Ramos (cell line): Measurements from ENCODE around the gene IMP3.
"Not testable (repeated sequence)": the region's sequence is repeated elsewhere in the genome, so short reads cannot be mapped to it uniquely, and the experiment has no call there.

ENCODE experiments used
- in situ Hi-C: fragments of 300-500 bp; cut with MboI; formaldehyde crosslinking; loops from one replicate; pipeline ENCODE4 v1.14.3; 2022; ENCODE audit warnings: low sequenced_read_pairs; ENCODE audit not compliant: unreplicated experiment

Gene IMP3

DNA sequence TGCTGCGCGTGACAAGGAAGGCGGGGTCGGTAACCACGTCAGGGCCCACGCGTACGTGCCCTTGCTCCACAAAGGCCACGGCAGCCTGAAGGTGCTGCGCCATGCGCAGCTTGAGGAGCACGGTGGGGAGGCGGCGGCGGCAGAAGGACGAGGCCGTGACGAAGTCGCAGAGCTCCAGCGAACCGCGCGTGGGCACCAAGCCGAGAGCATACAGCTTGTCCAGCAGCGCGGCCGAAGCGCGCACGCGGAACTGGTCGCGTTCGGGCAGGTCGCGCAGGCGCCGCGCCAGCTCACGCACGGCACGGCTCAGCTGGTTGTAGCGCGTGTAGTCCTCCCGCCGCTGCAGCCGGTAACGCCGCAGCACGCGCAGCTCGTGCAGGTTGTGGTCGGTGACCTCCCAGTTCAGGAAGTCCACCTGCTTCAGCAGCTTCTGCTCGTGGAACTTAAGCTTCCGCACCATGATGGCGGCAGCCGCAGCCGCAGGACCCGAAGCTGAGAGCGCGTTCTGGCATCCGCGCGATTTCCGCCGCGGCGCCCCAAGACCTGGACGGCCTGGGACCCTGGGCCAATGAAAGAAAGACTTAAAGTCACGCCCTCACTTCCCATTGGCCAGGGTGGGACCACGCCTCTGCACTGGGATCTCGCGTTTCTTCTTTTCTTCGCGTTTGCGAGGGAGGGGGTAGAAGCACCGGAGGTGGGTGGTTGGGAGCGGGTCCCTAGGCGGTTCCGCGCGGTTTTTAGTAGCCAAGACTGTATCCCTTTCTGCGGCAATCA lies at the start of gene IMP3:
IMP3 (minus strand) TSS at position 516 of the 774 bp plus-strand sequence; CDS start at position 460, 56 bp downstream.
- in situ Hi-C loops = loop anchor here (25.0 kb wide), 1 partner anchor 278 kb away; the partner anchor contains the start of gene MAN2C1

DNA sequence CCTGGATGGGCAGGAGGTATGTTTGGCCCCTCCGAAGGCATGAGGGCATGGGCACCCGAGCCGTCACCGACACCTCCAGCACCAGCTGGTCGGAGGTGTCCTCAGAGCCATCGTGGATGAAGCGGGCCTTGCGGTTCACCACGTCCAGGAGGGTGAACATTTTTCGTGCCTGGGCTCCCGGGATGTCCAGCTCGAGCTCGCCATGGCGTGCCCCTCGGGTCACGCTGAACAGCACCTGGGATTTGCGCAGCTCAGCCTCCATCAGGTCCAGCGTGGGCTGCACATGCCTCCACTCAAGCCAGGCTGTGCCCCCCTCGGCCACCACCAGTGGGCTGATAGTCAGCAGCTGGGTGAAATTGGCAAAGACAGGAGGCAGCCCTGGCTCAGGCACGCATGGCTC lies 49.4 kb upstream of the IMP3 start:
- in situ Hi-C loops = not testable (repeated sequence)

- in situ Hi-C loops = no loop called here
Measured at GRCh38 chr15:75688831-75689230, 48.8 kb upstream of the IMP3 start.

- in situ Hi-C loops = no loop called here
Measured at GRCh38 chr15:75688278-75688557, 48.2 kb upstream of the IMP3 start.

DNA sequence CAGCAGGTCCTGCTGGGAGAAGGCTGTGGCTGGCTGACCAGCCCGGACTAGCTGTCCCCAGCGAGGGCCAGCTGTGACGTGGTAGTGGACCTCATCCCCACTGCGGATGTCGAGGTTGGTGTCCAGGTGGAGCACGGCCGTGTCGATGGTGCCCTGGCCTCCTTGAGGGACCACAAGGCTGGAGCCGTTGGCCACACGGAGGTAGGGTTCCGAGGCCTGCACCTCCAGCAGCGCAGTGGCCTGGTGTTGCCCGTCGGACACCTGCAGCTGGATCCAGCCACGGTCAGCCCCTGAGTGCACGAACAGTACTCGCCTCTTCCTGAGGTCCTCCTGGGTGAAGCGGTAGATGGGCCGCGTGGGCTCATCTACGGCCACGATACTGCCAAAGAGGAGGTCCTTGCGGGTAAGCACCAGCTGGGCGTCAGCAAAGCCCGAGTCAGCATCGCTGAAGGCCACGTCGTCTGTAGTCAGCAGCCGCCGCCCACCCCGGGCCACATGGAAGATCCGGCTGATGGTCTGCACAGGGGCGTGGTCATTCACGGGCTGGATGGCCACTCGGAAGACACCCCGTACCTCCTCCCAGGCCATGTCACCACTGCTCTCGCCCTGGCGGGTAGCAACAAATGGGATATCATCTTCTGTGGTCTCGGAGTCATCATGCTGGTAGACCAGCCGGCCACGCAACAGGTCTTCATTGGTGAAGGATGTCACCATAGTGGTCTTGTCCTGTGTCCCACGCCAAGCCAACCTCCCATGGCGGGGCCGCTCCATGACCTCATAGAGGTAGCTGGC lies 47.7 kb upstream of the IMP3 start:
- in situ Hi-C loops = no loop called here

DNA sequence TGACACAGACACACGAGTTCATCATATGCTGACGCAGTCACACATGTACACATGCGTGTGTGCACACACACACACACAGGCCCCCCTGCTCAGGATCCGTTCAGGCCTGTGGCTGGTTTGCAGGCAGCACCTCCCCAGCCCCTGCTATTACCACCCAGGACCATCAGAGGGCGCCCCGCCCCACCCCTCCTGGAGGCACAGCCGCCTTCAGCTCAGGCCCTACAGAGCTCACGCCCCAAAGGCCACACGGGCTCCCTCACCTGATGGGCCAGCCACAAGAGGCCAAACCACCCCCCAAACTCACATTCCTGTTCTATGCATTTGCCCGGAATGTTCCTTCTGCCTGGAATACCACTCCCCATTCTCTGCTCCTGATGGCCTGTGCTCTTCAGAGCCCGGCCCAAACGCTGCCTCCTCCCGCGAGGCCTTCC lies 46.2 kb upstream of the IMP3 start:
- in situ Hi-C loops = not testable (repeated sequence)

DNA sequence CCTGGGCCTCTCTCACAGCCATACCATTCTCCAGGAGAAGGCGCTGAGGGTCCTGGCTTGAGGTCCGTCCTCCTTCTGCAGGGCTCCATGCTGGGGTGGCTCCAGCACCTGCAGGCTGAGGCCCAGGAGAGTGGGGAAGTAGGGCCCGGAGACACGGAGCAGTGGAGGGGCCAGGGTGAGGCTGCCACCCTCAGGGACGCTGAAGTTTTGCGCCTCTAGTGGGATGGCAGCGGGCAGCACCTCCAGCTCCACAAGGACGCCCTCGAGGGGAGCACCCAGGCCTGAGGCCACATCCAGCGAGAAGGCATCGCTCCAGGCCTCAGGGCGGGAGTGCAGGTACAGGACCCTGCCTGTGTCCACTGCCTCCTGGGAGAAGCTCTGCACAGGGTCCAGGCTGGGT lies 45.2 kb upstream of the IMP3 start:
- in situ Hi-C loops = no loop called here

DNA sequence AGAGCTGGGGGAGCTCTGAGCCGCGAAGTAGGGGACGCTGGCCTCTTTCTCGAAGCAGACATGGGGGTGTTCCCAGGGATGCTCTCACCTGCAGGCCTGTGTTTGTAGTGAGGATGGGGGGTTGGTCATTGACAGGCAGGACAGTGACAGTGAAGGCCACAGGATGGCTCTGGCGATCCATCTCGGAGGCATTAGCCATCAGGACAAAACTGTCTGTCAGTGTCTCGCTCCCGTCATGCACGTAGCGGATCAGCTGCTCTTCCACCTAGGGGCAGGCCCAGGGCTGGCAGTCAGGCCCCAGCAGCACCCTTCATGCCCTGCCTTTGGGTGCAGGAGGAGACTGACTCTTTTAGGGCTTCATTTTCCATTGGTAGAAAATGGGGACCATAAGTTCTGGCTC lies 44.6 kb upstream of the IMP3 start:
- in situ Hi-C loops = no loop called here

DNA sequence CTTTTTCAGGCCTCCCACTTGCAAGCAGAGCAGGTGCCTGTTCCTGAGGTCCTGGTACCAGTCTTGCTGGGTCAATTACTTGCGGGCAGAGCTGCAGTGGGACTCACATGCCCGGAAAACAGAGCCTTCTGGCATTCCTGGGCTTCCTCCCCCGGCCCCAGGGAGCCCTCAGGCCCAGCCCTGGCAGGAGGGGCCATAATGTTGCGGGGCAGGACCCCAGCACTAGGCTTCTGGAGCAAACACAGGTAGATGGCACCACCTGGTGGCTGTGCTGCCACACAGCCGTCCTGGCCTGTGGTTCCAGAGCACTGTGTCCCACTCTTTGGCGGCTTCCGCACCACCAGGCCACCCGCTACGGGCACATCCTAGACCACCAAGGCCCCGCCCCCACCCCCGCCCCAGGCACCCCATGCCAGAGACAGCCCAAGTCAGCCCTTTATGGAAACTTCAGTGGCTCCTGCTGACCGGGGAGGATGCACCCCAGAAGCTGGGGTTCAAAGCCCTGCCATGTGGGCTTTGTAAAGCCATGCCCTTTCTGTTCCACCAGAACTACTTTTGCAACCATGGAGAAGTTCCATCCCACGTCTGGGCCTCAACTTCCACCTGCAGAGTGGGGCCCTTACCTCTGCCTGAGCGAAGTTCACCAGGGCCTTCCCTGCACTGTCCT lies 43.8 kb upstream of the IMP3 start:
- in situ Hi-C loops = not testable (repeated sequence)

DNA sequence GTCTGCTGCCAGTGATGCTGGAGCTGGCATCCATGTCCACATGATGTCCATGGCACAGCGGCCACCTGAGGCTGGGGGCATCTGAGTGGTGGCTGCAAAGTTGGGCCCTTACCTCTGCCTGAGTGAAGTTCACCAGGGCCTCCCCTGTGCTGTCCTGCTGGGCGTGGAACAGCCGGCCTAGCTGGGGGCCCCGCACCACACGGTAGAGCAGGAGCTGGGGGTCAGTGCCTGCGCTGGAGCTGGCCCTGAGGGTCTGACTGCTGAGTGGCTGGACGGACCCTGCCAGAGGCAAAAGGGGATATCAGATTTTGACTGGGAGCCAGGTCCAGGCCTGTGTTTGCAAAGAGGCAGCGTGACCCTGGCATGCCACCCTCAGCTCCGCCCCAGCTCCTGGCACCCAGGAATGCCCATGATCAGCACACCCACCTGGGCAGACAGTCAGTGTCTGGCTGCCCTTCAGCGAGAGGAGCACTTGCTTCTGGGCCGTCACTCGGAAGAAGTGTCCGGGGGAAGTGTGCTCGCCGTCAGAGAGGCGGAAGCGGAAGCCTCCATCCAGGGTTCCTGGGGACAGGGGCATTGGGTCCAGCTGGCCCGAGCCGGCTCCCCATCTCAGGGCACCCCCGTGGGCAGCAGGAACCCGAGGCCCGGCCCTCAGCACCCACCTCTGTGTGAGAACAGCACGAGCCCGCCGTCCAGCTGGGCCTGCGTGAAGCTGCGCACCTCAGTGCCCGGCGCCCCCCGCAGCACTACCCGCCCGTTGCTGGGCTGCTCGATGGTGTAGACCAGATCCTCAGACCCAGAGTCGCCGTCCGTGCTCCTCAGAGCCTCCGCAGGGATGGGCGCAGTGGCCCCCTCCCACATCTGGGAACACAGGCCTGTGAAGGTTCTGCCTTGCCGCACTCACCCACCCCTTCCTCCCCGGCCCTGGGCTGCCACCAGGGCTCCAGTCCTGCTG lies 42.4 kb upstream of the IMP3 start:
- in situ Hi-C loops = no loop called here

DNA sequence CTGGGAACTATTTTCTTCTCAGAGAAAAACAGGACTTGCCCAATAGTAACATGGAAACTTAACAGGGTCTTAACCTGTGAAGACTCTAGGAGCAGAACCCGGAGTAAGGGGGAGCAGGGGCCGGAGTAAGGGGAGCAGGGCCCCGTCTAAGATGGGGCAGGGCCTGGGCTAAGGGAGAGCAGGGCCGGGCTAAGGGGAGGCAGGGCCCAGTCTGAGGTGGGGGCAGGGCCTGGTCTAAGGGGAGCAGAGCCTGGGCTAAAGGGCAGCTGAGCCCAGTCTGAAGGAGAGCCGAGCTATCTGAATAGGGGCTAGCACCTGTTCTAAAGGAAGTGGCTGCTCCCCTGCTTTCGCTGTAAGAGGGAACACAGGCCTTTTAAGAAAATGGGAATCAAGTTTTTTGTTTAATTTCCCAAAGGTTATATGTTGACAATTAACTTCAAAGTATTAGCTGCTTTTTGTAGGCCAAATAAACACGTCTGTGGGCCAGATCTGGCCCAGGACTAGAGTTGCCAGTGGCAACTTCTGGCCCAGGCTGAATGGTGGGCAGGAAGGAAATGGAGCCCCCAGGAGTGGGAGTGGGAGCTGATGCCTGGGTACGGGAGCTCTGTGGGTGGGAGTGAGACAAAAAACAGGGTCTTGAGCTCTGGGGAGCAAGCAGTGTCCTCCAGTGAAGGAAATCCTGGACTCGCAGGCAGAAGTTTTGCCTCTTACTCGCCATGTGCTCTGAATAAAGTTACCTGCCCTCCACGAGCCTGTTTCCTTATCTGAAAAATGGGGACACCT lies 40.2 kb upstream of the IMP3 start:
- in situ Hi-C loops = no loop called here

DNA sequence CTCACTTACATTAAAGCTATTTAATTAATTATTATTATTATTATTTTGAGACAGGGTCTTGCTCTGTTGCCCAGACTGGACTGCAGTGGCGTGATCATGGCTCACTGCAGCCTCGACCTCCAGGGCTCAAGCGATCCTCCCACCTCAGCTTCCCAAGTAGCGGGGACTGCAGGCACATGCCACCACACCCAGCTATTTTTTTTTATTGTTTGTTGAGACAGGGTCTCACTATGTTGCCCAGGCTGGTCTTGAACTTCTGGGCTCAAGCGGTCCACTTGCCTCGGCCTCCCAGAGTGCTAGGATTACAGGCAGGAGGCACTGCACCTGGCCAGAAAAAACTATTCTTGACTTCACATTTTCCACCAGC lies 38.3 kb upstream of the IMP3 start:
- in situ Hi-C loops = not testable (repeated sequence)

DNA sequence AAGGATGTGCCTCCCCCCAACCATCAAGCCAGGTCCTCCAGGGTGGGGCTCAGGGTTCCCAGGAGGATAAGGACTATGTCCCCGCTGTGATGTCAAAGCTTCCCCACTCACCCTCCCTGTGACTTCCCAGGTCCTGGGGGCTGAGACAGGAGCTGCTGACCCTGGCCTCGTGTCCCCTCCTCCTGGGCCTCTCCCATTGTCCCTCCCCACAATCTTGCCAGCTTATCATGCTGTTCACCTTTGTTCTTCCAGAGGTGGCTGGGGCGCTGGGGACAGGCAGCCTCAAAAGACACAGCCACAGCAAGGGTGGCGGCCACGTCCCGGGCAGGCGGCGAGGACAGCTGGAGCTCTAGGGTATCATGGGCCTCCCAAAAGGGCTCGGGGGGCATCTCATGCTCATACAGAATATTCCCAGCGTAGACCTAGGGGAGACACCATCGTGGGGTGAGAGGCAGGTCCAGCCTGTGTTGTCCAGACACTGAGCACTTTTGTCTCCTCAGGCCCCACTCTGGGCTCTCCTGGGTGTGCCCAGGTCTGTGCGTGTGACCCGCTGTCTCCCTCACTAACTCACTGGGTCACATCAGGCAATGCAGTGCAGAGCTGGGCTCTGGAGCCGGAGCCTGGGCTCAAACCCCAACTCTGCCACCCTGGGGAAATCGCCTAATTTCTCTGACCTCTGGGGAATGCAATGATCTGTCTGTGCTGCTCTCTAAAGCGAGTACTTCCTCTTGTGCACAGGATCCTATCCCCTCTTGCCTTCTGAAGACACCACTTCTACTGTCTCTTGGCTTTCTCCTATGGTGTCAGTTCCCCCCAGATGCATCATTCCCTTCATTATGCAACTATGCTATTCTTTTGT lies 37.7 kb upstream of the IMP3 start:
- in situ Hi-C loops = no loop called here

GRCh38 chr15:75676688-75677464 lies 36.9 kb upstream of the IMP3 start:
- in situ Hi-C loops = no loop called here

GRCh38 chr15:75675579-75676404 lies 35.8 kb upstream of the IMP3 start:
- in situ Hi-C loops = no loop called here

- in situ Hi-C loops = no loop called here
Measured at GRCh38 chr15:75674366-75674765, 34.3 kb upstream of the IMP3 start.
